K562 treated with DMSO at 1 percent for 24 hours (cell line): ENCODE results near the gene ITGB1. TPM values are rescaled to one million over a fixed set of nuclear protein-coding genes. Genes with fewer than 3 reads are reported as not detected.

Source experiments
- total RNA-seq: library from RNA; unstranded; fragments of 300-600 nt; gene quantifications from 2 replicates; pipeline ENCODE4 v1.2.3, GENCODE V29; 2022; ENCODE audit warnings: low read depth; ENCODE audit not compliant: insufficient read depth

Gene ITGB1
- total RNA-seq = 154 and 180 TPM in 2 replicates

DNA sequence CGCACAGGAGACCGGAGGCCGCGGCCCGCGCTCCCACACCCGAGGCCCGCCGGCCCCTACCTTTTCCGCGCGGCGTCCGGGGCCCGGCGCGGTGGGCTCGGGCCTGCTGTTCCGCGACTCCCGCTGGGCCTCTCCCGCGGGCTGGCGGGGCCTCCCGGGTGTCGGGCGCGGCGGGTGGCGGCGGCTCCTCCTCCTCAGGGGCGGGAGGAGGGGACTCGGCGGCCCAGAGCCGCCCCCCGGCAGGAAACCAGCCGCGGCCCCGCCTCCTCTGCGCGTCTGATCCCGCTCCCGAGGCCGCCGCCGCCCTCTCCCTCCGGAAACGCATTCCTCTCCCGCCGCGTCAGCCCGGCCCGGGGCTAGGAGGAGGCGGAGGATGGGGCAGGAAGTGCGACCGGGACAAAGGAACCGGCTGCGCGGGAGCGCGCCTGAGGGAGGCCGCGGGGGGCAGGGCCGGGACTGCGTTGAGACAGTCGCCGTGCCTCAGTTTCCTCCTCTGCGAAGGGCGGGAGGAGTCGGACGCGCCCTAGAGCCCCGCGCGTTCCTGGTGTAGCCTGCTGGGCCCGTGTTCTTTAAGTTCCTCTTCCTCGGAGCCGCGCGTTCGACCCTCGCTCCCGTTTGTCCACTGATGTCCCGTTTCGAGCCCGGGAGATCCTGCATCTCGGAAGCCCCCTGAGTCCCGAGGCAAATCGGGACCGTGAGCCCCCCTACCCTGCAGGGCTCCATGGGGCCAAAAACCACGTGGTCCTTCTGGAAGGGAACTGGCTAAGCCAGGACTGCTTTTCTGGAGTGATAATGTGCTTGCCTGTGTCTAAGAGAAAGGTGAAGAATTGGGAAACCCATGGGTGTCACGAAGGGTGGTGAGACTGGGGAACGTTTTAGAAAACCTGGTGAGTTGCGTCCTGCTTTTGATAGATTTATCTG lies at the start of gene ITGB1:
ITGB1 (minus strand) TSS at position 146 of the 921 bp plus-strand sequence. CDS start 22,672 bp downstream, outside the sequence.

